ENCODE data around the gene INA.

Gene INA

DNA sequence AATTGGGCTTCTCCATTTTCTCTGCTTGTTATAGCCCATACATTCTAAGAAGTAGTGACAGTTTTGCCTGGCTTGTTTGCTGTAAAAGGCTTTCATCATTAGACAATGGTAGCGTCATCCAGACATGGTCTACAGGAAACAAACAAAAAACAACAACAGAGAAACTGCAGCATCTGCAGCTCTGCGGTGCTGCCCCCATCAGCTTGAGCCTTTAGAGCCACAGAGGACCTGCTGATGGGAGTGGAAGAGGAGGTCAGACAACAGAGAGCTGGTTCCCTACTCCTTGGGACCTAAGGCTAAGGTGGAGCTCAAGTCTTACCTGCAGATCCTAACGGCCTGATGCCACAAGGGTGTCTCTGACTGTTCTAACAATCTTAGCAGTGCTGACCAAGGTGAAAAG lies 3.1 kb downstream of the INA start:
- Histone ChIP-seq H3K9ac (ENCODE audit: low read depth, low read length, poor library complexity) (no peak overlapping the region), H3K27ac (replicated peaks; ENCODE audit: low read length) (no peak overlapping the region)
- no CpG with 5 or more reads among the region's 3 CpGs for WGBS, 2 donors (ENCODE audit: extremely low coverage in 2 of 2, insufficient read length in 2 of 2, insufficient replicate concordance in 1 of 2)

DNA sequence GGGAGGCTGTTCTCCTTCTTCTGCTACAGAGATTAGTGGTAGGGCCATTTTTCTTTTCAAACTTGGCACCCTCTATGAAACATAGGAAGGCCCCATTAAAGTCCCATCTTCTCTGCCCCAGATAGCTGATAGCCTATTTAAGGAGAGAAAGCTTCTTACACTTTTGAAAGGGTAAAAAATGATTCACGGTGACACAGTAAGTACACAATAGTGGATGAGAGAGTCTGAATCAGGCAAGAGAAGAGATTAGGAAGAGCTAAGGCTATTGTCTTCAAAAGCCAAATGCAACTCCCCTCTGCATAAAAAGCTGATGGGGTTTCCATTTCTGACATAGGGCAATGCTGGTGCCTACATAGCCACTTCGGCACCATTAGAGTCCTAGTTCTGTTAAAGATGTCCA lies 3.6 kb downstream of the INA start:
- peaks cover 0 to 14% of the 10 kb centered on the region in 2 donors for H3K36me3 ChIP-seq (replicated peaks in 1 of 2; ENCODE audit: control insufficient read depth in 2 of 2, insufficient read depth in 2 of 2, low read length in 2 of 2)
- peaks cover 0 to 5% of the 10 kb centered on the region in 2 donors for H3K9me3 ChIP-seq (replicated peaks in 1 of 2; ENCODE audit: control insufficient read depth in 2 of 2, insufficient read depth in 1 of 2, low read depth in 1 of 2, low read length in 2 of 2)
- H3K4ac ChIP-seq (ENCODE audit: low read length): no peak overlapping the region
- no peak overlapping the region for H3K18ac ChIP-seq (ENCODE audit: low read length)
- no peak overlapping the region for H3K4me2 ChIP-seq (ENCODE audit: insufficient read depth, low read length, poor library complexity, severe bottlenecking)
- H2BK15ac ChIP-seq (ENCODE audit: low read length): no peak overlapping the region
- H2AFZ ChIP-seq (ENCODE audit: low read length): no peak overlapping the region
- H3K23ac ChIP-seq (ENCODE audit: low read depth, low read length, poor library complexity): no peak overlapping the region
- peaks cover 13 to 32% (median 13%) of the 10 kb centered on the region in 3 experiments for H3K27me3 ChIP-seq (ENCODE audit: control insufficient read depth in 3 of 3, insufficient read depth in 3 of 3, low read depth in 1 of 3, low read length in 3 of 3)
- no peak overlapping the region for H2BK5ac ChIP-seq (ENCODE audit: low read length)
- H3K4me3 ChIP-seq (ENCODE audit: low read length in 2 of 2): no peak overlapping the region
- no peak overlapping the region for H2BK12ac ChIP-seq (ENCODE audit: low read length)
- WGBS, 2 donors (ENCODE audit: extremely low coverage in 2 of 2, insufficient read length in 2 of 2, insufficient replicate concordance in 1 of 2): no CpG with 5 or more reads among the region's 2 CpGs
- H3K79me1 ChIP-seq (ENCODE audit: low read depth, low read length): no peaks in the 10 kb centered on the region
- no peak overlapping the region for H3K14ac ChIP-seq (ENCODE audit: low read length)
- DNase-seq (ENCODE audit: low spot score): no peak
- H3K9ac ChIP-seq (ENCODE audit: low read depth, low read length, poor library complexity): no peak overlapping the region
- peaks cover 20 to 23% of the 10 kb centered on the region in 2 donors for H3K4me1 ChIP-seq (ENCODE audit: control insufficient read depth in 2 of 2, insufficient read depth in 1 of 2, low read depth in 1 of 2, low read length in 2 of 2)
- H2BK120ac ChIP-seq (ENCODE audit: low read depth, low read length): no peak overlapping the region
- no peak overlapping the region for H4K8ac ChIP-seq (ENCODE audit: low read depth, low read length)
- H3K27ac ChIP-seq (replicated peaks; ENCODE audit: low read length): no peak overlapping the region
- no peak overlapping the region for H2AK5ac ChIP-seq (ENCODE audit: low read depth, low read length)
- no peak overlapping the region for H4K91ac ChIP-seq (ENCODE audit: low read depth, low read length, poor library complexity)

More for the DNA sequence above, 3.1 kb downstream of the INA start:
- H3K27me3 ChIP-seq (ENCODE audit: control insufficient read depth in 3 of 3, insufficient read depth in 3 of 3, low read depth in 1 of 3, low read length in 3 of 3): peaks cover 13 to 36% (median 17%) of the 10 kb centered on the region in 3 experiments
- H2BK120ac ChIP-seq (ENCODE audit: low read depth, low read length): no peak overlapping the region
- peaks cover 0 to 14% of the 10 kb centered on the region in 2 donors for H3K36me3 ChIP-seq (replicated peaks in 1 of 2; ENCODE audit: control insufficient read depth in 2 of 2, insufficient read depth in 2 of 2, low read length in 2 of 2)
- H3K18ac ChIP-seq (ENCODE audit: low read length): no peak overlapping the region
- peaks cover 20 to 23% of the 10 kb centered on the region in 2 donors for H3K4me1 ChIP-seq (ENCODE audit: control insufficient read depth in 2 of 2, insufficient read depth in 1 of 2, low read depth in 1 of 2, low read length in 2 of 2)
- H3K9me3 ChIP-seq (replicated peaks in 1 of 2; ENCODE audit: control insufficient read depth in 2 of 2, insufficient read depth in 1 of 2, low read depth in 1 of 2, low read length in 2 of 2): peaks cover 0 to 5% of the 10 kb centered on the region in 2 donors
- no peak overlapping the region for H3K4me2 ChIP-seq (ENCODE audit: insufficient read depth, low read length, poor library complexity, severe bottlenecking)
- no peak overlapping the region for H2AK5ac ChIP-seq (ENCODE audit: low read depth, low read length)
- no peak overlapping the region for H4K91ac ChIP-seq (ENCODE audit: low read depth, low read length, poor library complexity)
- no peak overlapping the region for H2BK15ac ChIP-seq (ENCODE audit: low read length)
- H2AFZ ChIP-seq (ENCODE audit: low read length): no peak overlapping the region
- H3K23ac ChIP-seq (ENCODE audit: low read depth, low read length, poor library complexity): no peak overlapping the region
- no peak overlapping the region for H3K4ac ChIP-seq (ENCODE audit: low read length)
- H2BK5ac ChIP-seq (ENCODE audit: low read length): no peak overlapping the region
- H4K8ac ChIP-seq (ENCODE audit: low read depth, low read length): no peak overlapping the region
- H2BK12ac ChIP-seq (ENCODE audit: low read length): no peak overlapping the region
- H3K4me3 ChIP-seq (ENCODE audit: low read length in 2 of 2): no peak overlapping the region
- DNase-seq (ENCODE audit: low spot score): no peak
- no peak overlapping the region for H3K14ac ChIP-seq (ENCODE audit: low read length)
- no peaks in the 10 kb centered on the region for H3K79me1 ChIP-seq (ENCODE audit: low read depth, low read length)

DNA sequence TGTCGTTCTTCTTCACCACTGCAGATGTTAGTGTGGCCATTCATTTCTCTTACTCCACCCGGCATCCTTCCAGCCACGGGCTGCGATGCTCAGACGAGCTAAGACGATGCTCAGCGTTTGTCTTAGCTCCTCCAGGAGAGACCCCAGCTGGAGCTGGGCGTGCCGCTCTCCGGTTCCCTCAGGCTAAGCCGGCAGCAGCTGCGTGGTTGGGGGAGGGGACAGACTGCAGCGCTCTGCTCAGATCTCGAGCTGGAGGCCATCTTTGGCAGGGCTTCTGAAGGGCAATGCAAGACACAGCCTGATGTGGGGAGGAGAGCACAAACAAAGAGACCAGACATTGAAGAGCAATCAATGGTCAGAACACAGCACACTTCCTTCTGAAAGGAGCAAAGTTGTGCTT lies 4.8 kb downstream of the INA start:
- peaks cover 0 to 18% of the 10 kb centered on the region in 2 donors for H3K36me3 ChIP-seq (replicated peaks in 1 of 2; ENCODE audit: control insufficient read depth in 2 of 2, insufficient read depth in 2 of 2, low read length in 2 of 2)
- H3K79me1 ChIP-seq (ENCODE audit: low read depth, low read length): no peaks in the 10 kb centered on the region
- no peak overlapping the region for H4K91ac ChIP-seq (ENCODE audit: low read depth, low read length, poor library complexity)
- H3K9ac ChIP-seq (ENCODE audit: low read depth, low read length, poor library complexity): no peak overlapping the region
- no peak overlapping the region for H2BK12ac ChIP-seq (ENCODE audit: low read length)
- peak overlapping the region; percentile 42 for H3K4me2 ChIP-seq (ENCODE audit: insufficient read depth, low read length, poor library complexity, severe bottlenecking)
- no peak overlapping the region for H4K8ac ChIP-seq (ENCODE audit: low read depth, low read length)
- peak overlapping the region; percentile 62 for H2AFZ ChIP-seq (ENCODE audit: low read length)
- H3K4me3 ChIP-seq (ENCODE audit: low read length in 2 of 2): peak overlapping the region; percentile 5 to 10
- DNase-seq (ENCODE audit: low spot score): peak; percentile 66
- peaks cover 4 to 20% (median 10%) of the 10 kb centered on the region in 3 experiments for H3K27me3 ChIP-seq (ENCODE audit: control insufficient read depth in 3 of 3, insufficient read depth in 3 of 3, low read depth in 1 of 3, low read length in 3 of 3)
- H2BK15ac ChIP-seq (ENCODE audit: low read length): no peak overlapping the region
- H3K27ac ChIP-seq (replicated peaks; ENCODE audit: low read length): peak overlapping the region; percentile 38
- H2AK5ac ChIP-seq (ENCODE audit: low read depth, low read length): no peak overlapping the region
- no peak overlapping the region for H3K4ac ChIP-seq (ENCODE audit: low read length)
- H3K23ac ChIP-seq (ENCODE audit: low read depth, low read length, poor library complexity): no peak overlapping the region
- H3K14ac ChIP-seq (ENCODE audit: low read length): no peak overlapping the region
- H2BK120ac ChIP-seq (ENCODE audit: low read depth, low read length): no peak overlapping the region
- peaks cover 0 to 5% of the 10 kb centered on the region in 2 donors for H3K9me3 ChIP-seq (replicated peaks in 1 of 2; ENCODE audit: control insufficient read depth in 2 of 2, insufficient read depth in 1 of 2, low read depth in 1 of 2, low read length in 2 of 2)
- peaks cover 18 to 19% of the 10 kb centered on the region in 2 donors for H3K4me1 ChIP-seq (ENCODE audit: control insufficient read depth in 2 of 2, insufficient read depth in 1 of 2, low read depth in 1 of 2, low read length in 2 of 2)
- WGBS, 2 donors (ENCODE audit: extremely low coverage in 2 of 2, insufficient read length in 2 of 2, insufficient replicate concordance in 1 of 2): no CpG with 5 or more reads among the region's 14 CpGs
- no peak overlapping the region for H3K18ac ChIP-seq (ENCODE audit: low read length)
- no peak overlapping the region for H2BK5ac ChIP-seq (ENCODE audit: low read length)

DNA sequence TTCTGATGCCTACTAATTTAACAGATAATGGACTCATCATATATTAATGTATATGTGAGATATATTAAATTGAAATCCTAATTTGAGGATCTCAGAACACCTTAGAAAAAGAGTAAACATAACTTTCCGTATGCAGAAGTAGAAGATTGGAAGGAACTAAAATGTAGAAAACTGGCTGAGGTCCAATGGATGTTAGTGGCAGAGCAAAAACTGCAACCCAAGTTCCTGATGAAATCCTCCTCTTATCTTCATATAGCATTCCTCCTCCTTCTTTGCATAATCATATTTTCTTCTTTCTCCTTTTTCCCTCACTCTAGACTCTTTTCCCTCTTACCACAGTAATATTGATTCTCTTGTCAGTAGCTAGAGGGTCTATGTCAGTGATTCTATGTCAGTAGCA lies 6.0 kb downstream of the INA start:
- no peak overlapping the region for H3K23ac ChIP-seq (ENCODE audit: low read depth, low read length, poor library complexity)
- H2BK15ac ChIP-seq (ENCODE audit: low read length): no peak overlapping the region
- WGBS, 2 donors (ENCODE audit: extremely low coverage in 2 of 2, insufficient read length in 2 of 2, insufficient replicate concordance in 1 of 2): no CpG with 5 or more reads among the region's 1 CpG
- no peak overlapping the region for H2AFZ ChIP-seq (ENCODE audit: low read length)
- H3K27ac ChIP-seq (replicated peaks; ENCODE audit: low read length): no peak overlapping the region
- peaks cover 0 to 28% of the 10 kb centered on the region in 2 donors for H3K36me3 ChIP-seq (replicated peaks in 1 of 2; ENCODE audit: control insufficient read depth in 2 of 2, insufficient read depth in 2 of 2, low read length in 2 of 2)
- peaks cover 13 to 15% of the 10 kb centered on the region in 2 donors for H3K4me1 ChIP-seq (ENCODE audit: control insufficient read depth in 2 of 2, insufficient read depth in 1 of 2, low read depth in 1 of 2, low read length in 2 of 2)
- no peak overlapping the region for H2BK12ac ChIP-seq (ENCODE audit: low read length)
- H3K9ac ChIP-seq (ENCODE audit: low read depth, low read length, poor library complexity): no peak overlapping the region
- H3K4ac ChIP-seq (ENCODE audit: low read length): no peak overlapping the region
- no peak overlapping the region for H4K91ac ChIP-seq (ENCODE audit: low read depth, low read length, poor library complexity)
- H3K27me3 ChIP-seq (ENCODE audit: control insufficient read depth in 3 of 3, insufficient read depth in 3 of 3, low read depth in 1 of 3, low read length in 3 of 3): peaks cover 0 to 8% (median 5%) of the 10 kb centered on the region in 3 experiments
- H3K14ac ChIP-seq (ENCODE audit: low read length): no peak overlapping the region
- DNase-seq (ENCODE audit: low spot score): no peak
- no peak overlapping the region for H3K4me2 ChIP-seq (ENCODE audit: insufficient read depth, low read length, poor library complexity, severe bottlenecking)
- no peak overlapping the region for H3K4me3 ChIP-seq (ENCODE audit: low read length in 2 of 2)
- peaks cover 0 to under 1% of the 10 kb centered on the region in 2 donors for H3K9me3 ChIP-seq (replicated peaks in 1 of 2; ENCODE audit: control insufficient read depth in 2 of 2, insufficient read depth in 1 of 2, low read depth in 1 of 2, low read length in 2 of 2)
- H2BK120ac ChIP-seq (ENCODE audit: low read depth, low read length): no peak overlapping the region
- H2AK5ac ChIP-seq (ENCODE audit: low read depth, low read length): no peak overlapping the region
- no peak overlapping the region for H3K18ac ChIP-seq (ENCODE audit: low read length)
- no peak overlapping the region for H2BK5ac ChIP-seq (ENCODE audit: low read length)
- H4K8ac ChIP-seq (ENCODE audit: low read depth, low read length): no peak overlapping the region
- H3K79me1 ChIP-seq (ENCODE audit: low read depth, low read length): no peaks in the 10 kb centered on the region
